ENCODE data around the gene SNX24. TPM values are rescaled to one million over a fixed set of nuclear protein-coding genes. Genes with fewer than 3 reads are reported as not detected.

SNX24 gene
- total RNA-seq, 1 experiment from 2014 or later: 10.8 TPM

GRCh38 chr5:122877518-122877917 lies 32.1 kb downstream of the SNX24 start (continued):
- no peak for TF ChIP-seq REST (IDR thresholded peaks at IDR 0.05; ENCODE audit: low read depth)

- ATAC-seq: no peak
- Histone ChIP-seq H3K79me2 (ENCODE audit: insufficient read depth, low read length) (no peaks in the 10 kb centered on the region), H3K9me3 (ENCODE audit: control insufficient read depth in 1 of 2, insufficient read depth in 1 of 2, low read depth in 1 of 2, low read length in 2 of 2) (no peaks in the 10 kb centered on the region), H3K9me2 (ENCODE audit: insufficient read depth) (no peaks in the 10 kb centered on the region), H3K27me3 (ENCODE audit: insufficient read depth, low read length) (no peaks in the 10 kb centered on the region), H3K4me2 (ENCODE audit: low read length) (no peak overlapping the region), H3K4me3 (replicated peaks in 1 of 2; ENCODE audit: low read depth in 1 of 2, low read length in 2 of 2) (no peak overlapping the region), H2AFZ (ENCODE audit: low read depth, low read length, poor library complexity, severe bottlenecking) (no peak overlapping the region), H3K27ac (ENCODE audit: low read depth, low read length) (no peak overlapping the region), H3K36me3 (ENCODE audit: control insufficient read depth in 1 of 2, insufficient read depth in 2 of 2, low read length in 2 of 2) (no peaks in the 10 kb centered on the region), H3K4me1 (ENCODE audit: control insufficient read depth in 1 of 2, insufficient read depth in 2 of 2, low read length in 2 of 2) (no peaks in the 10 kb centered on the region), H3K9ac (ENCODE audit: low read length) (no peak overlapping the region), H4K20me1 (ENCODE audit: insufficient read depth) (no peaks in the 10 kb centered on the region)
- RAD21 ChIA-PET (ENCODE audit: low non-redundant PET in 1 of 2, low total read pairs in 2 of 2, uncharacterized antibody in 2 of 2, unreplicated experiment in 2 of 2): no interaction called here
- POLR2A ChIA-PET: no interaction called here
- intact Hi-C loops (cut with micrococcal nuclease): no loop called here
- CTCF ChIA-PET: no interaction called here
- DNase-seq (ENCODE audit: low read depth, low spot score): no peak
- no peak for TF ChIP-seq CTCF (IDR thresholded peaks at IDR 0.05 in 2 of 3, conservative IDR thresholded peaks at IDR 0.05 in 1 of 3; ENCODE audit: borderline replicate concordance in 1 of 3, insufficient read depth in 1 of 3, low read depth in 2 of 3, low read length in 2 of 3)
- no peak for TF ChIP-seq EZH2 (IDR thresholded peaks at IDR 0.05)
- TF ChIP-seq SP1 (IDR thresholded peaks at IDR 0.05; ENCODE audit: low read depth): no peak
- TF ChIP-seq POLR2A (IDR thresholded peaks at IDR 0.05; ENCODE audit: borderline replicate concordance, extremely low read depth, insufficient read depth, insufficient read length): no peak
- no peak for TF ChIP-seq YY1 (IDR thresholded peaks at IDR 0.05; ENCODE audit: extremely low read depth, insufficient replicate concordance, low read depth, low read length)
- TF ChIP-seq MAX (IDR thresholded peaks at IDR 0.05): no peak
- no peak for TF ChIP-seq EGR1 (IDR thresholded peaks at IDR 0.05; ENCODE audit: low read depth)
- TF ChIP-seq ATF3 (IDR thresholded peaks at IDR 0.05): no peak
- no peak for TF ChIP-seq CEBPB (IDR thresholded peaks at IDR 0.05; ENCODE audit: low read depth)
- TF ChIP-seq ZFX (IDR thresholded peaks at IDR 0.05): no peak
- BruUV-seq (replicated peaks): no TSS peak
These were observed 33.7 kb downstream of the SNX24 start for GRCh38 chr5:122879076-122879475.
